GM19240 (cell line): Measurements from ENCODE around the gene SH3RF1.

Source experiments
- DNase-seq: peaks from one replicate; pipeline ENCODE4 v3.0.0; 2011; ENCODE audit warnings: low spot score; ENCODE audit not compliant: insufficient read length

Gene SH3RF1

DNA sequence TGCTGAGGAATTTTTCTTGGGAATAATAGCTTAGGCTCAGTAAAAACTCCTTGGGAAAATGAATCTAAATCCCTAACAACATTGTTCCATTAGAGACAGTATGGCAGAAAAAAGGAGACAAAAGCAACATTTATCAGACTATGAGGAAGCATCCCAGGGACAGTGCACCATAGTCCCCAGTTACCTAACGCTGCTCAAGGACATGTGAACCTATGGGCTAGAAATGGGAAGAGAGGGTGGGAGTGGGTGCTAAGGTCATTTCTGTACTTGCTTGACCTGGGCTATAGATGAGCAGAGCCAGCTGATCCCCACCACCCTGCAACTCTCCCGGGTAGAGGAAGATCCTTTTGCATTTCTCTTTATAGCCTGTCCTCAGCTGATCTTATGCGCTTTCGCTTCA lies 162.5 kb downstream of the SH3RF1 start:
- DNase-seq = no peak

DNA sequence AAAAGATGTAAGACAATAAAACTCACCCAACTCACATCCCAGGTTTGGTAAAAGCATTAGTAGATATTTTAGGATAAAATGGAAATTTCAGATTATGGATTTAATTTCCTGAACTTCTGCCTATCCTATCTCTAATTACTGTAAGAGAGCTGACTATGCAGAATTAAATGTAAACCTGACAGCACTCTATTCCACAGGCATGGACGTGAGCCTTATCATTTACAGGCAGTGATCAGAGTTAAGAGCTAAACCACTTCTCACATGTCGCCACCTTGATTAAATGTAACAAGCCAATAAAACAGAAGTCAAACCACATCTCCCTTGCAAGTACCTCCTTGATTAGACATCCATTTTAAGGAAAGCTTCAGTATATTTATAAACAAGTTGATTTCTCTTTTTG lies 163.2 kb downstream of the SH3RF1 start:
- DNase-seq = no peak

- DNase-seq = no peak
Observed at GRCh38 chr4:169106696-169107229, 164.0 kb downstream of the SH3RF1 start.

- DNase-seq = no peak
Observed at GRCh38 chr4:169105620-169106019, 165.1 kb downstream of the SH3RF1 start.

GRCh38 chr4:169103966-169104412 lies 166.8 kb downstream of the SH3RF1 start:
- no peak for DNase-seq

GRCh38 chr4:169102026-169102425 lies 168.7 kb downstream of the SH3RF1 start:
- no peak for DNase-seq

GRCh38 chr4:169100670-169101101 lies 170.1 kb downstream of the SH3RF1 start:
- DNase-seq = no peak

GRCh38 chr4:169099771-169100180 lies 171.0 kb downstream of the SH3RF1 start:
- DNase-seq = no peak

- DNase-seq = no peak
Observed at GRCh38 chr4:169098969-169099690, 171.6 kb downstream of the SH3RF1 start.

- no peak for DNase-seq
Observed at GRCh38 chr4:169098532-169098931, 172.2 kb downstream of the SH3RF1 start.

DNA sequence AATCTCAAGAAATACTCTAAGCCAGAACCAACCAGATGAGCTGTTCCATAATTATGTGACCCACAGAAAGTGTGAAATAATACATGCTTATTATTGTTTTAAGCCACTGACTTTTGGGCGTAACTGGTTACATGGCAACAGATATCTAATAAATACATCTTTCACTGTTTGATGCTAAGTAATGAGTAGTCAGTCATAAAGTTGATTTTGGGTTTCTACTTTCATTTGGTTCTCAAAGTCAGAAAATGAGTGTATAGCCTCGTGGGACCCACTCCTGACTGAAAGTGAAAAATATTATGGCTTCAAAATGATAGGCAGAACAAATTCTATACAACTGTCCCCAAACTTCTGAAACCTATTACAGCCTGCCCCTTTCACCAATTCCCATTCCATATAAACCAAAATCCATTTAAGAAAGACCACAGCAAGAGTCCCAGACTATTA lies 172.7 kb downstream of the SH3RF1 start:
- DNase-seq = no peak

DNA sequence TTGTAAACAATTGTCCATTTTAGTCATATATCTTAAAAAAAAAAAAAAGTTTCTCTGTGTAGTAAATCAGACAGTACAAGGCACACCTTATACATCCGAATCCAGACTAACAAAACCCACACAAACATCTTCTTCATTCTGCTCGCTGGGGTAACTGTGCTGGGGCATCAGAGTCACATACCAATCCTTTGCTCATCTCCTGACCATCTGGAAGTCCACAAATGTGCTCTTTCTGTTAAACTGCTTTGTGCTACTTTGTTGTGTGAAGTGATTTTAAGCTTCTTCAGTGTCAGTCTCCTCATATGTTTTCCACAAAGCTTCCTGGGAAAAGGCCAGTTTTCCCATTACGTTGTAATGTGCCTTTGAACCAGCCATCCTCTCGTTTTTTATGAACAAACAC lies 174.5 kb downstream of the SH3RF1 start:
- no peak for DNase-seq

- DNase-seq = no peak
Observed at GRCh38 chr4:169094656-169095231, 176.0 kb downstream of the SH3RF1 start.

DNA sequence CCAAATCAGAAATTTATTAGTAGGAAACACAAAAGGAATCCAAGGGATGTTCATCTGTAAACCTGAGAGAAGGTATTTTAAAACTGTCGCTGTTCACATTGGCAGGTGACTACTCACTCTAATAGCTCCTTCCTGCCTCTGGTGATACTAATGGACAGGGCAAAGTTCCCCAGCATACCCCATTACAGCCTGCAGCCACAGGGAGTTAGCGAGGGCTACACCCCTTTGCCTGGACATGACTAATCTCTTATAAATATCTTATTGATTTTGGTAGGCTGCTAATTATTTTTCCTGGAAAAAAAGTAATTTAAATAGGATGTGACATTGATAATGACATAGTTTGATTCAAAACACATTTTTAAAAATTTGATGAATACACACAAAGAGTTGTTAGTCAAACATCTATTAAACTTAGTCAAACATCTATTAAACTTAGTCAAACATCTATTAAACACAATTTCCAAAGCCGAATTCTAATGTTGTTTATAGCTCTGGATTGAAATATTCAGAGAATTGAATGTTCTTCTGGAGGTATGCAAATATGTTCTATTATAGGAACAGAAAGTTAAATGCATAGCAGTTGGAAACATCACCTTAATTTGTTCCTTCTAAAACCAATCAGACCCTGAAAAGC lies 177.8 kb downstream of the SH3RF1 start:
- DNase-seq = no peak

GRCh38 chr4:169090484-169091215 lies 180.1 kb downstream of the SH3RF1 start:
- no peak for DNase-seq

DNA sequence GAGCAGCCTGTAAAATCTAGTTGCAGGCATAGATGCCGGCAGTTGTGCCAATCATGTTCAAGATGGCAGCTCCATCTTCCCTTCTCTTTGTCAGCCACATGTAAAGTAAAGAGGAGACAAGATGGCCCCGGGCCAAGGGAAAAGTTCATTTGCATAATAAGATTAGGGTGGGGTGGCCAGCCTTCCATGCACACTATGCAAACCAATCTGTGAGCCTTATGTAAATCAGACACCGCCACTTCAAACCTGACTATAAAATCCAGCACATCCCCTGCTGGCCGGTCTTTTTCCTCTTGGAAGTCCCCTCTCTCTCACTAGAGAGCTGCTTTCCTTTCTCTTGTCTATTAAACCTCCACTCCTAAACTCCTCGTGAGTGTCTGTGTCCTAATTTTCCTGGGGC lies 181.8 kb downstream of the SH3RF1 start:
- no peak for DNase-seq

DNA sequence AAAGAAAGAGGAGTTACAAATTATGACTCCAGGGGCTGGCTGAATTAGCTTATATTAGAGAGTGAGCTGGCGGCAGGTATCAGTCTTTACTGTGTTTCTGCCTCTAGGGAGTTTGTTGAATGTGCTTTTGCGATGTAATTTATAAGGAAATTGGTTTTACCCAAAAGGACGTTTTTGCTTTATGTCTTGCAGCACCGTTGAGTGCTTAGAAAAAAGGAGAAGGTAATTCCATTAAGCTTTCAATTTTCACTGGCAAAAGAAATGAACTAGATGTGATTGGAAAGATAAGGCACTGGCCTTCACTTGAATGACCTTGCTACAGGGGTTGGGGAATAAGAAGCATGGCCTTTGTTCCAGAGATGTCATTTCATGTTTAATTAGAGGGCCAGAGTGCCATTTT lies 185.8 kb downstream of the SH3RF1 start:
- DNase-seq = no peak

- no peak for DNase-seq
Observed at GRCh38 chr4:169080981-169081380, 189.8 kb downstream of the SH3RF1 start.

- DNase-seq = peak; percentile 16
Observed at GRCh38 chr4:169079942-169080827, 190.6 kb downstream of the SH3RF1 start.

DNA sequence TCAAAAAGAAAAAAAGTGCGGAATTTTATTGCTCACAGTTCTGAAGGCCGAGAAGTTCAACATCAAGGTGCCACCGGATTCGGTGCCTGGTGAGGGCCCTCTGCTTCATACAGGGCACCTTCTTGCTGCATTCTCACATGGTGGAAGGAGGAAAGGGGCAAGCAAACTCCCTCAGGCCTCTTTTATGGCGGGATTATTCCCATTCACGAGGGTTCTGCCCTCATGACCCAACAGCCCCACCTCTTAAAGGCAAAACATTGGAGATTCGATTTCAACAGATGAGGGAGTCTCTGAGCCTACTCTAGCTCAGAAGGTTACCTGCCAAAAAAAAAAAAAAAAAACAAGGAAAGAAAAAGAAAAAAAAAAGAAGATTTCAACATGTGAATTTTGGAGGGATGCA lies 196.6 kb downstream of the SH3RF1 start:
- DNase-seq = no peak

DNA sequence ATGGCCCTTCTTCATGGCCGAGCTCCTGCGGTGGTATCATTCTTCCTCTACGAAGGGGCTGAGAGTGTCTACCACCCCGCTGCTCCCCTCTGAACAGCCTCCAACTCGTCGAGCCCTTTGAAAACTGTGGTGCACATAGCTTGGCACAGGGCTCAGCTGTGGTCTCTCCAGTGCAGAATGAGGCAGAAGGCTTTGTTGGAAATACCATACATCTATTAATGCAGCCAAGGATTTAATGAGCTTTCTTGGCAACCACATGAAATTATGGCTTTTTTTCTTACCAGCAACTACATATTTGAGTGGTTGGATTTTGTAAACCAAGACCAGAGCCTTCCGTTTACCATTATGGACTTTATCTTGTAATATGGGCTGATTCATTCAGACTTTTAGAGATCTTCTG lies 199.0 kb downstream of the SH3RF1 start:
- DNase-seq = no peak
